Peyer's patch (tissue), 4 donors: ENCODE measurements around the gene DNHD1. TPM values are rescaled to one million over a fixed set of nuclear protein-coding genes. Genes with fewer than 3 reads are reported as not detected.

Experiments
- DNase-seq, 3 donors: peaks; one replicate each; pipeline ENCODE4 v3.0.0-alpha.2; 2017 to 2019
- H3K27ac ChIP-seq, 4 donors: fragments of 200-600 bp; sonication (generic); one replicate each; pipeline ENCODE4 v1.5.1; 2016 to 2019
- H3K27me3 ChIP-seq, 2 donors: fragments of 200-600 bp; sonication (generic); one replicate each; pipeline ENCODE4 v1.5.1; 2019
- H3K36me3 ChIP-seq, 3 donors: fragments of 200-600 bp; sonication (generic); one replicate each; pipeline ENCODE4 v1.5.1; 2016 to 2019
- H3K4me1 ChIP-seq, 4 donors: fragments of 200-600 bp; sonication (generic); one replicate each; pipeline ENCODE4 v1.5.1; 2016 to 2019
- H3K4me3 ChIP-seq, 4 donors: fragments of 200-600 bp; sonication (generic); 1 replicate in 3 of 4; 2 replicates in 1 of 4; pipeline ENCODE4 v1.5.1; 2016 to 2019; ENCODE audit warnings: mild to moderate bottlenecking in 1 of 4
- H3K9me3 ChIP-seq, 4 donors: fragments of 200-600 bp; sonication (generic); one replicate each; pipeline ENCODE4 v1.5.1; 2016 to 2019; ENCODE audit warnings: mild to moderate bottlenecking in 1 of 4
- CTCF ChIP-seq, 6 experiments: fragments of 450-650 bp in 4 of 6; fragments of 200-600 bp in 2 of 6; sonication (generic) in 1 of 6; IDR thresholded peaks; one replicate each; pipeline ENCODE4 v1.5.1; 2017 to 2019; ENCODE audit warnings: antibody characterized with exemption in 6 of 6, mild to moderate bottlenecking in 3 of 6, moderate library complexity in 1 of 6
- POLR2A ChIP-seq, 2 donors: fragments of 450-650 bp; IDR thresholded peaks; one replicate each; pipeline ENCODE4 v1.5.1; 2017; ENCODE audit warnings: antibody characterized with exemption in 2 of 2, mild to moderate bottlenecking in 2 of 2, moderate library complexity in 2 of 2
- total RNA-seq, 4 donors: library from RNA; depleted of rRNA; stranded (reverse); fragments of >200 nt; gene quantifications; one replicate each; pipeline ENCODE4 v1.1.0, GENCODE V29; 2016

Gene DNHD1
- total RNA-seq, 4 donors from 2014 or later: 23.5 to 64.4 (median 52.0) TPM

- H3K9me3 ChIP-seq: no peaks in the 10 kb centered on the region
- H3K27me3 ChIP-seq: no peaks in the 10 kb centered on the region
- peak overlapping the region in 2 of 4 donors; percentile 3 to 20 for H3K4me3 ChIP-seq
- peaks cover 0 to 47% (median 7%) of the 10 kb centered on the region in 4 donors for H3K4me1 ChIP-seq
- peak in 1 of 3 donors; percentile 60 for DNase-seq
- H3K27ac ChIP-seq: peak overlapping the region in 3 of 4 donors; percentile 50 to 88 (median 83)
- peaks cover 0 to 12% (median 0%) of the 10 kb centered on the region in 3 donors for H3K36me3 ChIP-seq
- TF ChIP-seq POLR2A (IDR thresholded peaks at IDR 0.05) (no peak), CTCF (IDR thresholded peaks at IDR 0.05) (no peak)
These were observed 27.5 kb upstream of the DNHD1 start for GRCh38 chr11:6469599-6469998.

GRCh38 chr11:6472934-6473333 lies 24.1 kb upstream of the DNHD1 start:
- Histone ChIP-seq H3K27ac (peak overlapping the region; percentile 81 to 99 (median 94)), H3K4me3 (peak overlapping the region; percentile 74 to 95 (median 84)), H3K9me3 (no peaks in the 10 kb centered on the region), H3K36me3 (peaks cover 0 to 16% (median 0%) of the 10 kb centered on the region in 3 donors), H3K4me1 (peaks cover 0 to 53% (median 9%) of the 10 kb centered on the region in 4 donors), H3K27me3 (no peaks in the 10 kb centered on the region)
- TF ChIP-seq CTCF (IDR thresholded peaks at IDR 0.05): no peak
- no peak for TF ChIP-seq POLR2A (IDR thresholded peaks at IDR 0.05)
- no peak for DNase-seq

GRCh38 chr11:6473451-6474412 lies 23.3 kb upstream of the DNHD1 start, which contains the start of gene TRIM3:
TSS of gene TRIM3 (minus strand) at chr11:6473941. CDS start at chr11:6465695, 8,246 bp downstream.
- Histone ChIP-seq H3K36me3 (peaks cover 0 to 24% (median 0%) of the 10 kb centered on the region in 3 donors), H3K4me1 (peaks cover 0 to 49% (median 9%) of the 10 kb centered on the region in 4 donors), H3K4me3 (peak within 1 kb of the TSS; percentile 74 to 95 (median 84)), H3K27me3 (no peaks in the 10 kb centered on the region), H3K27ac (peak within 1 kb of the TSS; percentile 81 to 99 (median 94)), H3K9me3 (no peaks in the 10 kb centered on the region)
- DNase-seq: peak; percentile 91 to 98 (median 97)
- TF ChIP-seq CTCF (IDR thresholded peaks at IDR 0.05) (peak in 3 of 6 experiments; percentile 18 to 30 (median 21)), POLR2A (IDR thresholded peaks at IDR 0.05) (peak; percentile 78 to 89)

- Histone ChIP-seq H3K4me3 (peak overlapping the region; percentile 74 to 95 (median 84)), H3K4me1 (peaks cover 0 to 43% (median 9%) of the 10 kb centered on the region in 4 donors), H3K27me3 (no peaks in the 10 kb centered on the region), H3K36me3 (peaks cover 0 to 31% (median 0%) of the 10 kb centered on the region in 3 donors), H3K9me3 (no peaks in the 10 kb centered on the region), H3K27ac (peak overlapping the region; percentile 81 to 99 (median 94))
- no peak for TF ChIP-seq POLR2A (IDR thresholded peaks at IDR 0.05)
- no peak for TF ChIP-seq CTCF (IDR thresholded peaks at IDR 0.05)
- no peak for DNase-seq
These were observed 22.7 kb upstream of the DNHD1 start for GRCh38 chr11:6474413-6474792.

GRCh38 chr11:6474806-6475500 lies 22.1 kb upstream of the DNHD1 start:
- peaks cover 0 to 33% (median 0%) of the 10 kb centered on the region in 3 donors for H3K36me3 ChIP-seq
- H3K4me1 ChIP-seq: peaks cover 0 to 43% (median 8%) of the 10 kb centered on the region in 4 donors
- DNase-seq: no peak
- H3K27me3 ChIP-seq: no peaks in the 10 kb centered on the region
- H3K9me3 ChIP-seq: no peaks in the 10 kb centered on the region
- no peak for TF ChIP-seq POLR2A (IDR thresholded peaks at IDR 0.05)
- TF ChIP-seq CTCF (IDR thresholded peaks at IDR 0.05): no peak
- H3K27ac ChIP-seq: peak overlapping the region; percentile 81 to 99 (median 94)
- H3K4me3 ChIP-seq: peak overlapping the region in 1 of 4 donors; percentile 91
